Measurements from ENCODE around the gene LHPP.

- no peak for TF ChIP-seq CTCF (IDR thresholded peaks at IDR 0.05)
- no peak for TF ChIP-seq POLR2A (IDR thresholded peaks at IDR 0.05)
Observed at GRCh38 chr10:124659380-124659779, 197.8 kb downstream of the LHPP start.
